Endodermal cell (in vitro differentiated cells): Measurements from ENCODE around the gene ADAM30. TPM values are rescaled to one million over a fixed set of nuclear protein-coding genes. Genes with fewer than 3 reads are reported as not detected.

Source experiments
- DNase-seq: peaks from one replicate; pipeline ENCODE4 v3.0.0-alpha.2; 2017
- H3K27ac ChIP-seq: 2 replicates; pipeline ENCODE4 v1.5.1; 2013; ENCODE audit warnings: mild to moderate bottlenecking, low read depth, low read length, moderate library complexity
- H3K27me3 ChIP-seq: 2 replicates; pipeline ENCODE4 v1.6.1; 2013; ENCODE audit warnings: mild to moderate bottlenecking, low read length, moderate library complexity; ENCODE audit not compliant: insufficient read depth, control insufficient read depth, poor library complexity, severe bottlenecking
- H3K36me3 ChIP-seq: 2 replicates; pipeline ENCODE4 v1.7.0; 2013; ENCODE audit warnings: mild to moderate bottlenecking, low read length, moderate library complexity; ENCODE audit not compliant: control insufficient read depth, insufficient read depth
- H3K4me1 ChIP-seq: one replicate; pipeline ENCODE4 v1.7.0; 2013; ENCODE audit warnings: low read length; ENCODE audit not compliant: control insufficient read depth, insufficient read depth
- H3K4me3 ChIP-seq: 2 replicates; pipeline ENCODE4 v1.5.1; 2013; ENCODE audit warnings: mild to moderate bottlenecking, low read length, moderate library complexity
- H3K9ac ChIP-seq: 2 replicates; pipeline ENCODE4 v1.6.1; 2013; ENCODE audit warnings: mild to moderate bottlenecking, low read length, moderate library complexity; ENCODE audit not compliant: poor library complexity, severe bottlenecking; ENCODE audit errors: extremely low read depth
- H3K9me3 ChIP-seq: 2 replicates; pipeline ENCODE4 v1.6.1; 2013; ENCODE audit warnings: mild to moderate bottlenecking, low read length, moderate library complexity; ENCODE audit not compliant: control insufficient read depth
- H3K27ac Mint-ChIP-seq: 2 replicates; pipeline ENCODE4 v1.8.0; 2020; ENCODE audit warnings: mixed read lengths
- H3K27me3 Mint-ChIP-seq: 2 replicates; pipeline ENCODE4 v1.8.0; 2021; ENCODE audit warnings: mild to moderate bottlenecking, mixed read lengths; ENCODE audit not compliant: insufficient read depth
- H3K36me3 Mint-ChIP-seq: 2 replicates; pipeline ENCODE4 v1.8.0; 2020; ENCODE audit warnings: low read depth, mixed read lengths
- H3K4me1 Mint-ChIP-seq: 2 replicates; pipeline ENCODE4 v1.8.0; 2020; ENCODE audit warnings: mixed read lengths
- H3K4me3 Mint-ChIP-seq: 2 replicates; pipeline ENCODE4 v1.8.0; 2020; ENCODE audit warnings: mild to moderate bottlenecking, moderate library complexity, mixed read lengths
- H3K9me3 Mint-ChIP-seq: 2 replicates; pipeline ENCODE4 v1.8.0; 2020; ENCODE audit warnings: mild to moderate bottlenecking, mixed read lengths
- CTCF ChIP-seq: fragments of 200-600 bp; sonication (generic); conservative IDR thresholded peaks from 2 replicates; pipeline ENCODE4 v1.5.0; 2021; ENCODE audit warnings: antibody characterized with exemption, mild to moderate bottlenecking
- WGBS, 2 experiments: methylation state at CpG; one replicate each; pipeline versions ENCODE4 v1.1.5 to v1.1.7; 2013; ENCODE audit warnings: missing lambda C conversion rate in 2 of 2, mixed read lengths in 1 of 2; ENCODE audit not compliant: insufficient coverage in 1 of 2, insufficient read length in 1 of 2; 5-methylcytosine and 5-hydroxymethylcytosine counted together
- total RNA-seq, 2 donors: library from RNA; stranded (reverse); fragmentation: NEBNext Ultra II Directional in 1 of 2; extraction: Animal tissue kit (Norgen Biotek cat#: 25700) in 1 of 2; gene quantifications; 2 replicates in 1 of 2; 3 replicates in 1 of 2; pipeline ENCODE4 v1.2.1, GENCODE V29; 2021

Gene ADAM30
- total RNA-seq, 2 donors from 2014 or later, result not detected

- H3K4me1 ChIP-seq, result peaks cover 7% of the 10 kb centered on the region
- Mint-ChIP-seq H3K4me3 (no peak overlapping the region), H3K36me3 (no peaks in the 10 kb centered on the region), H3K27ac (no peak overlapping the region), H3K4me1 (peaks cover 16% of the 10 kb centered on the region), H3K27me3 (peaks cover 17% of the 10 kb centered on the region), H3K9me3 (peaks cover 13% of the 10 kb centered on the region)
- no peak overlapping the region for H3K4me3 ChIP-seq
- H3K9ac ChIP-seq, result no peak overlapping the region
- DNase-seq, result no peak
- no peak for TF ChIP-seq CTCF
- 93% methylated on average over 2 to 3 of the region's 3 CpGs for WGBS, 2 experiments
- no peak overlapping the region for H3K27ac ChIP-seq
- peaks cover 9% of the 10 kb centered on the region for H3K36me3 ChIP-seq
- no peaks in the 10 kb centered on the region for H3K27me3 ChIP-seq
- H3K9me3 ChIP-seq, result peaks cover 19% of the 10 kb centered on the region
Observed at GRCh38 chr1:119908661-119909060, 12.3 kb upstream of the ADAM30 start.

GRCh38 chr1:119906927-119907652, 10.8 kb upstream of the ADAM30 start:
- Mint-ChIP-seq H3K27ac (no peak overlapping the region), H3K4me1 (peaks cover 16% of the 10 kb centered on the region), H3K4me3 (no peak overlapping the region), H3K27me3 (peaks cover 17% of the 10 kb centered on the region), H3K36me3 (no peaks in the 10 kb centered on the region), H3K9me3 (peaks cover 13% of the 10 kb centered on the region)
- Histone ChIP-seq H3K4me3 (no peak overlapping the region), H3K4me1 (peaks cover 7% of the 10 kb centered on the region), H3K36me3 (peaks cover under 1% of the 10 kb centered on the region), H3K27ac (no peak overlapping the region), H3K9me3 (peaks cover 19% of the 10 kb centered on the region), H3K27me3 (no peaks in the 10 kb centered on the region), H3K9ac (no peak overlapping the region)
- no peak for DNase-seq
- WGBS, 2 experiments, result 94 to 95% methylated on average over 3 to 4 of the region's 4 CpGs
- TF ChIP-seq CTCF, result no peak

GRCh38 chr1:119903443-119903835, 7.1 kb upstream of the ADAM30 start:
- H3K9me3 Mint-ChIP-seq, result peaks cover 13% of the 10 kb centered on the region
- H3K27me3 ChIP-seq, result peaks cover 5% of the 10 kb centered on the region
- H3K9ac ChIP-seq, result no peak overlapping the region
- no peak for TF ChIP-seq CTCF
- no peak overlapping the region for H3K4me3 Mint-ChIP-seq
- H3K36me3 ChIP-seq, result no peaks in the 10 kb centered on the region
- peaks cover 17% of the 10 kb centered on the region for H3K27me3 Mint-ChIP-seq
- no peak overlapping the region for H3K27ac Mint-ChIP-seq
- no peaks in the 10 kb centered on the region for H3K36me3 Mint-ChIP-seq
- H3K4me3 ChIP-seq, result no peak overlapping the region
- H3K4me1 ChIP-seq, result no peaks in the 10 kb centered on the region
- no peak for DNase-seq
- no peak overlapping the region for H3K27ac ChIP-seq
- H3K9me3 ChIP-seq, result peaks cover 19% of the 10 kb centered on the region
- H3K4me1 Mint-ChIP-seq, result no peaks in the 10 kb centered on the region
